DLD1 (cell line): ENCODE data around the gene NUAK1.

Experiments used
- in situ Hi-C: cut with HindIII; loops from 2 replicates; pipeline ENCODE4 v1.10.0; 2017; ENCODE audit warnings: low sequenced_read_pairs

Gene NUAK1

GRCh38 chr12:106138633-106139421, at the start of gene NUAK1:
Gene NUAK1, minus strand, starts transcription at chr12:106138954. Its CDS starts 301 bp downstream, at chr12:106138653.
- in situ Hi-C loops = no loop called here

- in situ Hi-C loops = no loop called here
These were observed 49.5 kb upstream of the NUAK1 start for GRCh38 chr12:106188256-106188655.

- in situ Hi-C loops = no loop called here
These were observed 49.1 kb upstream of the NUAK1 start for GRCh38 chr12:106187842-106188241.

- in situ Hi-C loops = no loop called here
These were observed 48.5 kb upstream of the NUAK1 start for GRCh38 chr12:106187155-106187789.

- in situ Hi-C loops = no loop called here
These were observed 45.0 kb upstream of the NUAK1 start for GRCh38 chr12:106183735-106184134.

- in situ Hi-C loops = no loop called here
These were observed 42.8 kb upstream of the NUAK1 start for GRCh38 chr12:106181401-106182114.

GRCh38 chr12:106179086-106179485, 40.3 kb upstream of the NUAK1 start:
- in situ Hi-C loops = no loop called here

GRCh38 chr12:106178562-106178961, 39.8 kb upstream of the NUAK1 start:
- in situ Hi-C loops = no loop called here

GRCh38 chr12:106176560-106176959, 37.8 kb upstream of the NUAK1 start:
- in situ Hi-C loops = no loop called here

- in situ Hi-C loops = no loop called here
These were observed 36.1 kb upstream of the NUAK1 start for GRCh38 chr12:106174876-106175275.

GRCh38 chr12:106173442-106173841, 34.7 kb upstream of the NUAK1 start:
- in situ Hi-C loops = no loop called here

GRCh38 chr12:106171117-106171750, 32.5 kb upstream of the NUAK1 start:
- in situ Hi-C loops = no loop called here

GRCh38 chr12:106170285-106170684, 31.5 kb upstream of the NUAK1 start:
- in situ Hi-C loops = no loop called here

- in situ Hi-C loops = no loop called here
These were observed 25.0 kb upstream of the NUAK1 start for GRCh38 chr12:106163712-106164111.

GRCh38 chr12:106161491-106161890, 22.7 kb upstream of the NUAK1 start:
- in situ Hi-C loops = no loop called here

- in situ Hi-C loops = no loop called here
These were observed 22.2 kb upstream of the NUAK1 start for GRCh38 chr12:106160915-106161314.

- in situ Hi-C loops = no loop called here
These were observed 19.0 kb upstream of the NUAK1 start for GRCh38 chr12:106157802-106158201.

- in situ Hi-C loops = no loop called here
These were observed 16.1 kb upstream of the NUAK1 start for GRCh38 chr12:106154751-106155273.

GRCh38 chr12:106152334-106152733, 13.6 kb upstream of the NUAK1 start:
- in situ Hi-C loops = no loop called here

- in situ Hi-C loops = no loop called here
These were observed 11.8 kb upstream of the NUAK1 start for GRCh38 chr12:106150555-106150954.
